ENCODE measurements around the gene LRFN4. TPM values are rescaled to one million over a fixed set of nuclear protein-coding genes. Genes with fewer than 3 reads are reported as not detected.
A peak's percentile ranks its signal among the peaks of the same experiment; 100 is the strongest.

LRFN4 gene
- total RNA-seq, 4 donors from 2014 or later: 6.7 to 13.5 (median 7.2) TPM

GRCh38 chr11:66904981-66905521 lies 48.2 kb downstream of the LRFN4 start:
- H3K9me3 ChIP-seq: no peaks in the 10 kb centered on the region
- no peaks in the 10 kb centered on the region for H3K27me3 ChIP-seq
- H3K4me3 ChIP-seq: peak overlapping the region in 3 of 4 donors; percentile 9 to 50 (median 17)
- intact Hi-C loops (cut with DNase I): no loop called here
- H3K27ac ChIP-seq: peak overlapping the region; percentile 82 to 88 (median 84)
- TF ChIP-seq CTCF (IDR thresholded peaks at IDR 0.05) (no peak), POLR2A (IDR thresholded peaks at IDR 0.05) (no peak)
- no peaks in the 10 kb centered on the region for H3K36me3 ChIP-seq
- DNase-seq: no peak
- peaks cover 19 to 54% (median 20%) of the 10 kb centered on the region in 3 donors for H3K4me1 ChIP-seq
- 39 to 62% methylated on average over 8 of the region's 8 CpGs for WGBS, 2 donors

GRCh38 chr11:66905631-66906030 lies 48.8 kb downstream of the LRFN4 start:
- WGBS, 2 donors: 55% methylated on average over 4 of the region's 4 CpGs; no CpG with 5 or more reads in 1 of the 2 donors
- no peak for DNase-seq
- Histone ChIP-seq H3K9me3 (no peaks in the 10 kb centered on the region), H3K4me1 (peaks cover 19 to 54% (median 20%) of the 10 kb centered on the region in 3 donors), H3K27ac (peak overlapping the region; percentile 82 to 88 (median 84)), H3K27me3 (no peaks in the 10 kb centered on the region), H3K36me3 (no peaks in the 10 kb centered on the region), H3K4me3 (peak overlapping the region in 3 of 4 donors; percentile 9 to 50 (median 17))
- intact Hi-C loops (cut with DNase I): no loop called here
- TF ChIP-seq POLR2A (IDR thresholded peaks at IDR 0.05) (no peak), CTCF (IDR thresholded peaks at IDR 0.05) (no peak)

DNA sequence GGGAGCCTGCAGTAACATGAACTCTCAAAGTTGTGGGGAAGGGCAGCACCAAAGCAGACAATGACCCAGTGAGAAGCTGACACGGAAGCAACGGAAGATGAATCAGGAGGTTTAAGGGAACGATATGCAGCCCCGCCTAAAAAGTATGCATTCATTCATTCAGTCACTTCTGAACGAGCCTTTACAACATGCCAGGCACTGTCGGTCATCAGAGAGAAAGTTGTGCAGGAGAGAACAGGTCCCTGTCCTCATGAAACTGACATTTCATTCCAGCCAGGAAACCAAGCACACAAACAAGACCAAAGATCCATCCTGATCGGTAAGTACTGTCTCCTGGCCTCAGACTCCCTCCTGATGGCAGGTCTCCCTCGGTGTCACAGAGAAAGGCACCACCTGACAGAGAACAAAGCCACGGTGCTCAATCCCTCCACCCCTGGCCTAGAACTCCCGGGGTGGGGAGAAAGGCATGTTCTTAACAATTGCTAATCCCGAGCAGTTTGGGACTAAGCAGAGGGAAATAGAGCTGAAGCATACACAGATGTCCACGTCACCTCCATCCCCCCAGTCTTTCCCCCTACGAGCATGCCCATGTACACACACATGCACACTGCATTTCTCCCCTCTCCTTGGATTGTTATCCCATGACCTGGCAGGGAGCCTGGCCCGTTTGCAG lies 49.3 kb downstream of the LRFN4 start:
- H3K9me3 ChIP-seq: no peaks in the 10 kb centered on the region
- no peaks in the 10 kb centered on the region for H3K27me3 ChIP-seq
- no peak for DNase-seq

GRCh38 chr11:66907751-66908630 lies 51.1 kb downstream of the LRFN4 start:
- Histone ChIP-seq H3K9me3 (no peaks in the 10 kb centered on the region), H3K36me3 (no peaks in the 10 kb centered on the region), H3K4me1 (peaks cover 19 to 54% (median 20%) of the 10 kb centered on the region in 3 donors), H3K4me3 (no peak overlapping the region), H3K27ac (peak overlapping the region in 3 of 4 donors; percentile 76 to 88 (median 82)), H3K27me3 (no peaks in the 10 kb centered on the region)
- DNase-seq: no peak
- TF ChIP-seq CTCF (IDR thresholded peaks at IDR 0.05) (no peak), POLR2A (IDR thresholded peaks at IDR 0.05) (no peak)
- intact Hi-C loops (cut with DNase I): no loop called here
- WGBS, 2 donors: 74 to 87% methylated on average over 7 of the region's 9 CpGs

More for the DNA sequence above, 49.3 kb downstream of the LRFN4 start:
- H3K27ac ChIP-seq: peak overlapping the region; percentile 82 to 88 (median 84)
- no peaks in the 10 kb centered on the region for H3K36me3 ChIP-seq
- H3K4me1 ChIP-seq: peaks cover 19 to 54% (median 20%) of the 10 kb centered on the region in 3 donors
- WGBS, 2 donors: 37 to 45% methylated on average over 10 to 12 of the region's 14 CpGs
- TF ChIP-seq POLR2A (IDR thresholded peaks at IDR 0.05) (peak in 1 of 4 donors; percentile 37), CTCF (IDR thresholded peaks at IDR 0.05) (no peak)
- peak overlapping the region in 1 of 4 donors; percentile 50 for H3K4me3 ChIP-seq
- intact Hi-C loops (cut with DNase I): no loop called here
